Stimulated activated naive CD8-positive, alpha-beta T cell treated with anti-CD3 and anti-CD28 coated beads, Interleukin-15, amount 100 ng/mL, for 72 hours (primary cell): Measurements from ENCODE around the gene ECI1.

ENCODE experiments used
- ATAC-seq: fragments of 150-1000 bp; cut with Tn5 transposase; 2 replicates; pipeline ENCODE4 v1.10.0; 2021; ENCODE audit warnings: mild to moderate bottlenecking, moderate library complexity
- DNase-seq, 2 donors: peaks; one replicate each; pipeline ENCODE4 v3.0.0; 2021 to 2022
- H3K27ac Mint-ChIP-seq, 2 donors: one replicate each; pipeline ENCODE4 v1.8.0; 2022; ENCODE audit warnings: mild to moderate bottlenecking in 2 of 2, mixed read lengths in 2 of 2, moderate library complexity in 2 of 2
- H3K27me3 Mint-ChIP-seq: one replicate; pipeline ENCODE4 v1.8.0; 2022; ENCODE audit warnings: mixed read lengths
- H3K4me1 Mint-ChIP-seq: one replicate; pipeline ENCODE4 v1.8.0; 2022; ENCODE audit warnings: mild to moderate bottlenecking, mixed read lengths
- H3K4me3 Mint-ChIP-seq, 2 donors: one replicate each; pipeline ENCODE4 v1.8.0; 2022; ENCODE audit warnings: mild to moderate bottlenecking in 2 of 2, mixed read lengths in 2 of 2, moderate library complexity in 1 of 2
- H3K9me3 Mint-ChIP-seq, 2 donors: one replicate each; pipeline ENCODE4 v1.8.0; 2022; ENCODE audit warnings: mixed read lengths in 2 of 2

Gene ECI1

DNA sequence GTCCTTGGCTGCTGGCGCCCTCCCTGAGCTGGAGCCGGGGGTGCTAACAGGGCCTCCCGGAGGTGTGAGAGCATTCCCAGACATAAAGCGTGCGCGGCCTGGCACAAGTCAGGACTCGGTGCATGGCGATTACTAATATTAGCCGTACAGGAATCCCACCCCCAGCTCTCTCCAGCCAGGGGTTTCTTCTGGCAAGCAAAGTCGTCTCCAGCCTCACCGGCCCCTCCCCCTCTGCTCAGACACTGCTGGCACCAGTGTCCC lies 60.0 kb downstream of the ECI1 start:
- no peak for DNase-seq
- Mint-ChIP-seq H3K27me3 (peaks cover 20% of the 10 kb centered on the region), H3K4me1 (peaks cover 13% of the 10 kb centered on the region), H3K27ac (no peak overlapping the region), H3K9me3 (no peaks in the 10 kb centered on the region), H3K4me3 (no peak overlapping the region)
- no peak for ATAC-seq

DNA sequence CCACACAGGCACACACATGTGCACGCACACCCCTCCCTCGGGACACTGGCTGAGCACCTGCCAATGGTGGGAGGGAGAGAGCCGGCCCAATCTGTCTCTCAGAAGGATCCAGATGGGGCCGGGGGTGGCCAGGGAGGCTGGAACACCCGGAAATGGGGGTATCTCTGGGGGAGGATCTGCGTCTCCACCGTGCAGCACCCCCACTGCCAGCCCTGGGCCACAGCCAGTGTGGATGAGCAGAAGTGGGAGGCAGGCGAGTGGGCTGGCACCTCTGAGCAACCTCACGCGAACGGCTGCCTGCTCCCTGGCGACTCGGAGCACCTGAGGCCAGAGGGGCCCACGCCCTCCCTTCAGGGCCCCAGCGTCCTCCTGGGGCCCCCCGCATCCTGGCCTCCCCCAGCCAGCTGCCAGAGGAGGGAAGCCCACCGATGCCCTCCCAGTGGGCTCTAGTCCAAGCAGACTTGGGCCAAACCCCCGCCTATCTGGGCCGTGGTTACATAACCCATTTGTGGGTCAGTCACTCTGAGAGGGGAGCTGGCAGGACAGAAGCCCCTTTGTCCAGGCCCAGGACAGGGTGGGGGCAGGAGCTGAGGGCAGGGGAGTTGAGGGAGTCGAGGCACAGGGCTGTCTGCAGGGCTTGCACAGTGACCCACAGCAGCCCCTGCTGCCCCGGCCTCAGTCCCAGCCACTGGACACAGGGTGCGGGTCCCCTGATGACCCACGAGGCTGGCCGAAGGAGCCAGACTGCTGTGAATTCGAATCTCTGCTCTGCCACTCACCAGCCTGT lies 60.5 kb downstream of the ECI1 start:
- Mint-ChIP-seq H3K9me3 (no peaks in the 10 kb centered on the region), H3K27ac (no peak overlapping the region), H3K4me1 (peaks cover 13% of the 10 kb centered on the region), H3K27me3 (peaks cover 18% of the 10 kb centered on the region), H3K4me3 (no peak overlapping the region)
- no peak for DNase-seq
- ATAC-seq, result no peak

DNA sequence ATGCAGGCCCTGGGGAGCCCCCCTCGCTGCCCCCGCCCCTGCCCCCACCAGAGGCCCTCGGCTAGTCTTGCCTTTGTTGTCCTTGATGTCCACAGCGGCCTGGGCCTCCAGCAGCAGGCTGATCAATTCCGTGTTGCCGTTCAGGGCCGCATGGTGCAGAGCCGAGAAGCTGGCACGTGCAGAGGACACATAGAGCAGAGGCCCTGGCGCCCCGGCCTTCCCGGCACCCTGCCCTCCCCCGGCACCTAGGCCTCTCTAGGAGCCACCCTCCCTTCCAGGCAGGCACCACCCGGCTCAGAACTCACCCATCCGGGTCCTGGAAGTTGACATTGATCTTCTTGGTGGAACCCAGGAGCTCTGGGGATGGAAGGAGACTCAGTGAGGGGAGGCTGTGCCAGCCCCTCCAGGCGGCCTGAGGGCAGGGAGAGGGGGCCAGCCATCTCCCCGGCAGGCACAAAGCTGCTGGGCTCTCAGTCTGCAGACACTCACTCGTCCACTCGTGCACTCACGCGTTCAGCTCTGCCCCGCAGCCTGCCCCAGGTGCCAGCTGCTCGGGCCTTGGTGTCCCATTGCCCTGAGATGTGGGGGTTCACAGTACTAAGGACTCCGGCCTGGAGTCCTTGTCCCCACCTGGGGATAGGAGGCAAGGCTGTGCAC lies 61.3 kb downstream of the ECI1 start:
- ATAC-seq (no peak), DNase-seq (no peak)
- Mint-ChIP-seq H3K9me3 (no peaks in the 10 kb centered on the region), H3K27ac (no peak overlapping the region), H3K4me3 (no peak overlapping the region), H3K27me3 (peaks cover 10% of the 10 kb centered on the region), H3K4me1 (peaks cover 7% of the 10 kb centered on the region)
